HepG2 (cell line): ENCODE measurements around the gene ZMIZ1. TPM values are rescaled to one million over a fixed set of nuclear protein-coding genes. Genes with fewer than 3 reads are reported as not detected.

Source experiments
- MBD4 ChIP-seq: IDR thresholded peaks from 2 replicates; pipeline ENCODE4 v1.6.1; 2012; ENCODE audit warnings: low read length, inconsistent platforms, borderline replicate concordance
- MIER2 ChIP-seq: IDR thresholded peaks from 2 replicates; pipeline ENCODE4 v1.6.1; 2016; ENCODE audit warnings: missing biosample characterization, missing genetic modification reagents
- MLLT10 ChIP-seq: sonication (generic); formaldehyde crosslinking; IDR thresholded peaks from 2 replicates; pipeline ENCODE4 v1.4.0; 2020; ENCODE audit warnings: missing genetic modification reagents
- NFE2 ChIP-seq: sonication (generic); formaldehyde crosslinking; IDR thresholded peaks from 2 replicates; pipeline ENCODE4 v1.4.0; 2020; ENCODE audit warnings: missing genetic modification reagents
- NFYB ChIP-seq: sonication (generic); formaldehyde crosslinking; IDR thresholded peaks from 2 replicates; pipeline ENCODE4 v1.4.0; 2020; ENCODE audit warnings: missing genetic modification reagents
- TCF12 ChIP-seq, 2 experiments: fragments of 450-650 bp in 1 of 2; sonication (generic) in 1 of 2; formaldehyde crosslinking in 1 of 2; IDR thresholded peaks; 2 replicates each; pipeline versions ENCODE4 v1.6.1 to v1.8.0; 2017 to 2022; ENCODE audit warnings: antibody characterized with exemption in 1 of 2, mild to moderate bottlenecking in 1 of 2, missing genetic modification reagents in 1 of 2, moderate library complexity in 1 of 2
- TRIM24 ChIP-seq: sonication (generic); formaldehyde crosslinking; IDR thresholded peaks from 2 replicates; pipeline ENCODE4 v1.8.0; 2022; ENCODE audit warnings: mild to moderate bottlenecking, missing genetic modification reagents
- ZNF12 ChIP-seq: sonication (generic); formaldehyde crosslinking; IDR thresholded peaks from 2 replicates; pipeline ENCODE4 v1.5.0; 2020; ENCODE audit warnings: missing genetic modification reagents
- ZNF614 ChIP-seq: IDR thresholded peaks from 2 replicates; pipeline ENCODE4 v1.6.1; 2018; ENCODE audit warnings: missing biosample characterization, missing genetic modification reagents, inconsistent platforms, borderline replicate concordance
- ZNF776 ChIP-seq: sonication (generic); formaldehyde crosslinking; IDR thresholded peaks from 2 replicates; pipeline ENCODE4 v1.4.0; 2020; ENCODE audit warnings: mild to moderate bottlenecking, missing genetic modification reagents
- polyA plus RNA-seq, 8 experiments: library from polyadenylated mRNA; depleted of rRNA in 3 of 8; stranded (reverse) in 7 of 8; unstranded in 1 of 8; fragments of >200 nt; fragmentation: Illumina TruSeq in 4 of 8; extraction: Trizol in 4 of 8; gene quantifications; 2 replicates each; pipeline versions ENCODE4 v1.2.1 to v1.2.3, GENCODE V29; 2011 to 2016; ENCODE audit warnings: low read depth in 4 of 8, missing spikeins in 1 of 8, mixed read lengths in 1 of 8; ENCODE audit not compliant: insufficient read depth in 1 of 8
- total RNA-seq, 5 experiments: library from RNA; depleted of rRNA; stranded (reverse); fragments of >200 nt; fragmentation: Illumina TruSeq; extraction: Trizol; gene quantifications; 2 replicates each; pipeline ENCODE4 v1.2.3, GENCODE V29; 2016; ENCODE audit warnings: low read depth in 1 of 5
- TF ChIP-seq, protein P1 (sequence below): sonication (generic); formaldehyde crosslinking; IDR thresholded peaks from 2 replicates; pipeline ENCODE4 v1.5.0; 2020; ENCODE audit warnings: mild to moderate bottlenecking, missing genetic modification reagents, borderline replicate concordance
- TF ChIP-seq, protein P2 (sequence below): sonication (generic); formaldehyde crosslinking; IDR thresholded peaks from 2 replicates; pipeline ENCODE4 v1.4.0; 2020; ENCODE audit warnings: missing genetic modification reagents
- TF ChIP-seq, protein P3 (sequence below): sonication (generic); formaldehyde crosslinking; IDR thresholded peaks from 2 replicates; pipeline ENCODE4 v1.9.0; 2021; ENCODE audit warnings: mild to moderate bottlenecking, missing genetic modification reagents
- TF ChIP-seq, protein P4 (sequence below): sonication (generic); formaldehyde crosslinking; IDR thresholded peaks from 2 replicates; pipeline ENCODE4 v1.4.0; 2020; ENCODE audit warnings: low read depth, mild to moderate bottlenecking, missing genetic modification reagents

Gene ZMIZ1
- total and polyA plus RNA-seq, 2 of the 13 experiments (the other 11 are each of a cell fraction or from before 2014, with no cell fraction given): 5.3 to 10.2 TPM

DNA sequence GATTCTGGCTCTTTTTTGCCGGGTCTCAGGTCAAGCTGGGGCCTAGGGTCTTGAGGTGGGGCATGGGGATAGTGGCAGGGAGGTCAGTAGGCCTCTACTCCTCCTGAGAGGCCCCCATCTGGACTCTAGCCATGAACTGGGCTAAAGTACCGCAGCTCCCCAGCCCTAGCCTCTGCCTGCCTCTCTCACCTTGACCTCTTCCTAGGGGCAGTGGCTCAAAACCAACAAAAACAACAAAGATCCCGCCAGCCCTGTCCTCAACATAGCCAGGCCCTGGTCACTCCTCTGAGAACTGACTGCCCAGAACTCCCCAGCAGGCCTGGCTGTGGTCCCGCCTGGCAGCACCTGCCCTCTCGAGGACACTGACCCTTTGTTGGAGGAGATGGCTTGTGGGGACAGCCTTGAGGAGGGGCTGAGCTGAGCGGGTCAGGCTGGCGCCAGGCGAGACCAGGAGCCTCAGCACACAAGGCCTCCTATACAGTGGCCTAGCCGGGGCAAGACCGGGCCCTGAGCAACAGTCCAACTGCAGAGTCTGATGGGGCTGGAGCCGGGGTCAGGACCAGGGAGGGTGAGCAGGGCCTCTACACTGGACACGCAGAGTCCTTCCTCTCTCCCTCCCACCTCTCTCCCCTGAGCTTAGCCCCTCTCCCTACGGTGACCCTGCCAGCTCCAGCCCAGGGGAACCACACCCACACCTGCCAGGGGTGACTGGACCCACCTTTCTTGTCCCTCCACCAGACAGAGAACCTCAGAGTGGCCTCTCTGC lies 266.9 kb downstream of the ZMIZ1 start (continued):
- TF ChIP-seq, protein P1, sequence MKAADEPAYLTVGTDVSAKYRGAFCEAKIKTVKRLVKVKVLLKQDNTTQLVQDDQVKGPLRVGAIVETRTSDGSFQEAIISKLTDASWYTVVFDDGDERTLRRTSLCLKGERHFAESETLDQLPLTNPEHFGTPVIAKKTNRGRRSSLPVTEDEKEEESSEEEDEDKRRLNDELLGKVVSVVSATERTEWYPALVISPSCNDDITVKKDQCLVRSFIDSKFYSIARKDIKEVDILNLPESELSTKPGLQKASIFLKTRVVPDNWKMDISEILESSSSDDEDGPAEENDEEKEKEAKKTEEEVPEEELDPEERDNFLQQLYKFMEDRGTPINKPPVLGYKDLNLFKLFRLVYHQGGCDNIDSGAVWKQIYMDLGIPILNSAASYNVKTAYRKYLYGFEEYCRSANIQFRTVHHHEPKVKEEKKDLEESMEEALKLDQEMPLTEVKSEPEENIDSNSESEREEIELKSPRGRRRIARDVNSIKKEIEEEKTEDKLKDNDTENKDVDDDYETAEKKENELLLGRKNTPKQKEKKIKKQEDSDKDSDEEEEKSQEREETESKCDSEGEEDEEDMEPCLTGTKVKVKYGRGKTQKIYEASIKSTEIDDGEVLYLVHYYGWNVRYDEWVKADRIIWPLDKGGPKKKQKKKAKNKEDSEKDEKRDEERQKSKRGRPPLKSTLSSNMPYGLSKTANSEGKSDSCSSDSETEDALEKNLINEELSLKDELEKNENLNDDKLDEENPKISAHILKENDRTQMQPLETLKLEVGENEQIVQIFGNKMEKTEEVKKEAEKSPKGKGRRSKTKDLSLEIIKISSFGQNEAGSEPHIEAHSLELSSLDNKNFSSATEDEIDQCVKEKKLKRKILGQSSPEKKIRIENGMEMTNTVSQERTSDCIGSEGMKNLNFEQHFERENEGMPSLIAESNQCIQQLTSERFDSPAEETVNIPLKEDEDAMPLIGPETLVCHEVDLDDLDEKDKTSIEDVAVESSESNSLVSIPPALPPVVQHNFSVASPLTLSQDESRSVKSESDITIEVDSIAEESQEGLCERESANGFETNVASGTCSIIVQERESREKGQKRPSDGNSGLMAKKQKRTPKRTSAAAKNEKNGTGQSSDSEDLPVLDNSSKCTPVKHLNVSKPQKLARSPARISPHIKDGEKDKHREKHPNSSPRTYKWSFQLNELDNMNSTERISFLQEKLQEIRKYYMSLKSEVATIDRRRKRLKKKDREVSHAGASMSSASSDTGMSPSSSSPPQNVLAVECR: peak; percentile 76; the same call in 1 of the 2 replicates
- peak; percentile 41; the same call in 1 of the 2 replicates for TF ChIP-seq ZNF776 (CRISPR knock-in tag)
- no peak for TF ChIP-seq MLLT10 (CRISPR knock-in tag)
- peak; percentile 93 for TF ChIP-seq ZNF614 (CRISPR knock-in tag)
- TF ChIP-seq ZNF12 (CRISPR knock-in tag): peak; percentile 9
- TF ChIP-seq NFE2: no peak
- TF ChIP-seq, protein P2, sequence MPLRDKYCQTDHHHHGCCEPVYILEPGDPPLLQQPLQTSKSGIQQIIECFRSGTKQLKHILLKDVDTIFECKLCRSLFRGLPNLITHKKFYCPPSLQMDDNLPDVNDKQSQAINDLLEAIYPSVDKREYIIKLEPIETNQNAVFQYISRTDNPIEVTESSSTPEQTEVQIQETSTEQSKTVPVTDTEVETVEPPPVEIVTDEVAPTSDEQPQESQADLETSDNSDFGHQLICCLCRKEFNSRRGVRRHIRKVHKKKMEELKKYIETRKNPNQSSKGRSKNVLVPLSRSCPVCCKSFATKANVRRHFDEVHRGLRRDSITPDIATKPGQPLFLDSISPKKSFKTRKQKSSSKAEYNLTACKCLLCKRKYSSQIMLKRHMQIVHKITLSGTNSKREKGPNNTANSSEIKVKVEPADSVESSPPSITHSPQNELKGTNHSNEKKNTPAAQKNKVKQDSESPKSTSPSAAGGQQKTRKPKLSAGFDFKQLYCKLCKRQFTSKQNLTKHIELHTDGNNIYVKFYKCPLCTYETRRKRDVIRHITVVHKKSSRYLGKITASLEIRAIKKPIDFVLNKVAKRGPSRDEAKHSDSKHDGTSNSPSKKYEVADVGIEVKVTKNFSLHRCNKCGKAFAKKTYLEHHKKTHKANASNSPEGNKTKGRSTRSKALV: 0 out of 2 replicates have a peak, but pooled peaks have one; percentile 43
- 0 out of 2 replicates have a peak, but pooled peaks have one; percentile 13 for TF ChIP-seq NFYB (CRISPR knock-in tag)
- TF ChIP-seq MIER2: peak; percentile 84
- TF ChIP-seq, protein P3, sequence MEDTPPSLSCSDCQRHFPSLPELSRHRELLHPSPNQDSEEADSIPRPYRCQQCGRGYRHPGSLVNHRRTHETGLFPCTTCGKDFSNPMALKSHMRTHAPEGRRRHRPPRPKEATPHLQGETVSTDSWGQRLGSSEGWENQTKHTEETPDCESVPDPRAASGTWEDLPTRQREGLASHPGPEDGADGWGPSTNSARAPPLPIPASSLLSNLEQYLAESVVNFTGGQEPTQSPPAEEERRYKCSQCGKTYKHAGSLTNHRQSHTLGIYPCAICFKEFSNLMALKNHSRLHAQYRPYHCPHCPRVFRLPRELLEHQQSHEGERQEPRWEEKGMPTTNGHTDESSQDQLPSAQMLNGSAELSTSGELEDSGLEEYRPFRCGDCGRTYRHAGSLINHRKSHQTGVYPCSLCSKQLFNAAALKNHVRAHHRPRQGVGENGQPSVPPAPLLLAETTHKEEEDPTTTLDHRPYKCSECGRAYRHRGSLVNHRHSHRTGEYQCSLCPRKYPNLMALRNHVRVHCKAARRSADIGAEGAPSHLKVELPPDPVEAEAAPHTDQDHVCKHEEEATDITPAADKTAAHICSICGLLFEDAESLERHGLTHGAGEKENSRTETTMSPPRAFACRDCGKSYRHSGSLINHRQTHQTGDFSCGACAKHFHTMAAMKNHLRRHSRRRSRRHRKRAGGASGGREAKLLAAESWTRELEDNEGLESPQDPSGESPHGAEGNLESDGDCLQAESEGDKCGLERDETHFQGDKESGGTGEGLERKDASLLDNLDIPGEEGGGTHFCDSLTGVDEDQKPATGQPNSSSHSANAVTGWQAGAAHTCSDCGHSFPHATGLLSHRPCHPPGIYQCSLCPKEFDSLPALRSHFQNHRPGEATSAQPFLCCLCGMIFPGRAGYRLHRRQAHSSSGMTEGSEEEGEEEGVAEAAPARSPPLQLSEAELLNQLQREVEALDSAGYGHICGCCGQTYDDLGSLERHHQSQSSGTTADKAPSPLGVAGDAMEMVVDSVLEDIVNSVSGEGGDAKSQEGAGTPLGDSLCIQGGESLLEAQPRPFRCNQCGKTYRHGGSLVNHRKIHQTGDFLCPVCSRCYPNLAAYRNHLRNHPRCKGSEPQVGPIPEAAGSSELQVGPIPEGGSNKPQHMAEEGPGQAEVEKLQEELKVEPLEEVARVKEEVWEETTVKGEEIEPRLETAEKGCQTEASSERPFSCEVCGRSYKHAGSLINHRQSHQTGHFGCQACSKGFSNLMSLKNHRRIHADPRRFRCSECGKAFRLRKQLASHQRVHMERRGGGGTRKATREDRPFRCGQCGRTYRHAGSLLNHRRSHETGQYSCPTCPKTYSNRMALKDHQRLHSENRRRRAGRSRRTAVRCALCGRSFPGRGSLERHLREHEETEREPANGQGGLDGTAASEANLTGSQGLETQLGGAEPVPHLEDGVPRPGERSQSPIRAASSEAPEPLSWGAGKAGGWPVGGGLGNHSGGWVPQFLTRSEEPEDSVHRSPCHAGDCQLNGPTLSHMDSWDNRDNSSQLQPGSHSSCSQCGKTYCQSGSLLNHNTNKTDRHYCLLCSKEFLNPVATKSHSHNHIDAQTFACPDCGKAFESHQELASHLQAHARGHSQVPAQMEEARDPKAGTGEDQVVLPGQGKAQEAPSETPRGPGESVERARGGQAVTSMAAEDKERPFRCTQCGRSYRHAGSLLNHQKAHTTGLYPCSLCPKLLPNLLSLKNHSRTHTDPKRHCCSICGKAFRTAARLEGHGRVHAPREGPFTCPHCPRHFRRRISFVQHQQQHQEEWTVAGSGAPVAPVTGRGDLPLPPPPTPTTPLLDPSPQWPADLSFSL (CRISPR knock-in tag): no peak
- TF ChIP-seq MBD4: no peak
- peak; percentile 79 for TF ChIP-seq TRIM24 (CRISPR knock-in tag)
- TF ChIP-seq TCF12 (IDR thresholded peaks at IDR 0.05): no peak
- peak; percentile 71; the same call in 1 of the 2 replicates for TF ChIP-seq TCF12 (CRISPR knock-in tag; IDR thresholded peaks at IDR 0.05)
- TF ChIP-seq, protein P4, sequence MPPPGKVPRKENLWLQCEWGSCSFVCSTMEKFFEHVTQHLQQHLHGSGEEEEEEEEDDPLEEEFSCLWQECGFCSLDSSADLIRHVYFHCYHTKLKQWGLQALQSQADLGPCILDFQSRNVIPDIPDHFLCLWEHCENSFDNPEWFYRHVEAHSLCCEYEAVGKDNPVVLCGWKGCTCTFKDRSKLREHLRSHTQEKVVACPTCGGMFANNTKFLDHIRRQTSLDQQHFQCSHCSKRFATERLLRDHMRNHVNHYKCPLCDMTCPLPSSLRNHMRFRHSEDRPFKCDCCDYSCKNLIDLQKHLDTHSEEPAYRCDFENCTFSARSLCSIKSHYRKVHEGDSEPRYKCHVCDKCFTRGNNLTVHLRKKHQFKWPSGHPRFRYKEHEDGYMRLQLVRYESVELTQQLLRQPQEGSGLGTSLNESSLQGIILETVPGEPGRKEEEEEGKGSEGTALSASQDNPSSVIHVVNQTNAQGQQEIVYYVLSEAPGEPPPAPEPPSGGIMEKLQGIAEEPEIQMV (CRISPR knock-in tag): peak; percentile 56; the same call in 1 of the 2 replicates
